Osteoblast (primary cell): ENCODE measurements around the gene KCNQ5. TPM values are rescaled to one million over a fixed set of nuclear protein-coding genes. Genes with fewer than 3 reads are reported as not detected.

Source experiments
- DNase-seq: peaks from one replicate; pipeline ENCODE4 v3.0.0; 2011; ENCODE audit warnings: low spot score, mixed read lengths; ENCODE audit not compliant: insufficient read length; ENCODE audit errors: missing footprints
- H2AFZ ChIP-seq: 2 replicates; pipeline ENCODE4 v1.6.0; 2011; ENCODE audit warnings: mild to moderate bottlenecking, low read length
- H3K27ac ChIP-seq: 2 replicates; pipeline ENCODE4 v1.5.1; 2011; ENCODE audit warnings: mild to moderate bottlenecking, low read depth, low read length, moderate library complexity
- H3K27me3 ChIP-seq: 2 replicates; pipeline ENCODE4 v1.6.0; 2012; ENCODE audit warnings: mild to moderate bottlenecking, control low read depth, inconsistent platforms, low read length, moderate library complexity; ENCODE audit not compliant: insufficient read depth
- H3K36me3 ChIP-seq: 2 replicates; pipeline ENCODE4 v1.5.1; 2011; ENCODE audit warnings: mild to moderate bottlenecking, low read length, control low read depth, moderate library complexity; ENCODE audit not compliant: insufficient read depth
- H3K4me1 ChIP-seq: 2 replicates; pipeline ENCODE4 v1.5.1; 2011; ENCODE audit warnings: mild to moderate bottlenecking, low read length, control low read depth, moderate library complexity; ENCODE audit not compliant: insufficient read depth
- H3K4me2 ChIP-seq: 2 replicates; pipeline ENCODE4 v1.6.0; 2011; ENCODE audit warnings: mild to moderate bottlenecking, low read length; ENCODE audit not compliant: insufficient read depth
- H3K4me3 ChIP-seq: fragments of 200-600 bp; sonication (generic); 3 replicates; pipeline ENCODE4 v1.5.1; 2012; ENCODE audit warnings: mild to moderate bottlenecking, low read length, inconsistent platforms; ENCODE audit not compliant: insufficient read depth
- H3K79me2 ChIP-seq: 2 replicates; pipeline ENCODE4 v1.6.0; 2012; ENCODE audit warnings: mild to moderate bottlenecking, low read length, control low read depth, inconsistent platforms; ENCODE audit not compliant: insufficient read depth
- H3K9me3 ChIP-seq: 2 replicates; pipeline ENCODE4 v1.5.1; 2011; ENCODE audit warnings: low read depth, low read length, control low read depth
- H4K20me1 ChIP-seq: 2 replicates; pipeline ENCODE4 v1.6.0; 2012; ENCODE audit warnings: mild to moderate bottlenecking, low read length, control low read depth; ENCODE audit not compliant: insufficient read depth
- total RNA-seq: library from RNA; depleted of rRNA; stranded (reverse); fragments of >200 nt; gene quantifications from 2 replicates; pipeline ENCODE4 v1.2.3, GENCODE V29; 2012
- TF ChIP-seq, protein P1 (sequence below): IDR thresholded peaks from 2 replicates; pipeline ENCODE4 v1.5.1; 2011; ENCODE audit warnings: mild to moderate bottlenecking, low read depth, low read length, moderate library complexity; ENCODE audit errors: extremely low read depth

Gene KCNQ5
- total RNA-seq, 1 donor, result 4.0 TPM

DNA sequence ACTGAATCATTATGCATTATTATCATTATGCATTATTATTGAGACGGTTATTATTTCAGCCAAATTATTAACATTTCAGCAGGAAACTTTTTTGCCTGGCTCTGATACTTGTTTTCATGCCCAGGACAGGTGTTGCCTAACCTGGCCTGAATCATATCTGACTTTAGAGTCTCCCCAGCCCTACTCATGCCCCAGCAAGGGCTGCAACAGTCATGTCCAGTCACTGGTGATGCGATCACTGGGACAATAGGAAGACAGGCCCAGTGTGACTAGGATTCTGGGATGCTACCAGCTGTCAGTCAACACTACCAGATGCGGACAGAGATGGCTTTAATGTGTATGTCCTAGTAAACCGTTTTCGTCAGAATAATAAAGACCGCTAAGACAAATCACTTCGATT is 318.4 kb downstream of the KCNQ5 start:
- Histone ChIP-seq H3K4me2 (no peak overlapping the region), H4K20me1 (no peaks in the 10 kb centered on the region), H3K27me3 (no peaks in the 10 kb centered on the region), H2AFZ (no peak overlapping the region), H3K4me3 (no peak overlapping the region), H3K9me3 (no peaks in the 10 kb centered on the region), H3K79me2 (no peaks in the 10 kb centered on the region), H3K36me3 (no peaks in the 10 kb centered on the region), H3K4me1 (no peaks in the 10 kb centered on the region), H3K27ac (no peak overlapping the region)
- TF ChIP-seq, protein P1, sequence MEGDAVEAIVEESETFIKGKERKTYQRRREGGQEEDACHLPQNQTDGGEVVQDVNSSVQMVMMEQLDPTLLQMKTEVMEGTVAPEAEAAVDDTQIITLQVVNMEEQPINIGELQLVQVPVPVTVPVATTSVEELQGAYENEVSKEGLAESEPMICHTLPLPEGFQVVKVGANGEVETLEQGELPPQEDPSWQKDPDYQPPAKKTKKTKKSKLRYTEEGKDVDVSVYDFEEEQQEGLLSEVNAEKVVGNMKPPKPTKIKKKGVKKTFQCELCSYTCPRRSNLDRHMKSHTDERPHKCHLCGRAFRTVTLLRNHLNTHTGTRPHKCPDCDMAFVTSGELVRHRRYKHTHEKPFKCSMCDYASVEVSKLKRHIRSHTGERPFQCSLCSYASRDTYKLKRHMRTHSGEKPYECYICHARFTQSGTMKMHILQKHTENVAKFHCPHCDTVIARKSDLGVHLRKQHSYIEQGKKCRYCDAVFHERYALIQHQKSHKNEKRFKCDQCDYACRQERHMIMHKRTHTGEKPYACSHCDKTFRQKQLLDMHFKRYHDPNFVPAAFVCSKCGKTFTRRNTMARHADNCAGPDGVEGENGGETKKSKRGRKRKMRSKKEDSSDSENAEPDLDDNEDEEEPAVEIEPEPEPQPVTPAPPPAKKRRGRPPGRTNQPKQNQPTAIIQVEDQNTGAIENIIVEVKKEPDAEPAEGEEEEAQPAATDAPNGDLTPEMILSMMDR, result no peak
- peak; percentile 15 for DNase-seq

DNA sequence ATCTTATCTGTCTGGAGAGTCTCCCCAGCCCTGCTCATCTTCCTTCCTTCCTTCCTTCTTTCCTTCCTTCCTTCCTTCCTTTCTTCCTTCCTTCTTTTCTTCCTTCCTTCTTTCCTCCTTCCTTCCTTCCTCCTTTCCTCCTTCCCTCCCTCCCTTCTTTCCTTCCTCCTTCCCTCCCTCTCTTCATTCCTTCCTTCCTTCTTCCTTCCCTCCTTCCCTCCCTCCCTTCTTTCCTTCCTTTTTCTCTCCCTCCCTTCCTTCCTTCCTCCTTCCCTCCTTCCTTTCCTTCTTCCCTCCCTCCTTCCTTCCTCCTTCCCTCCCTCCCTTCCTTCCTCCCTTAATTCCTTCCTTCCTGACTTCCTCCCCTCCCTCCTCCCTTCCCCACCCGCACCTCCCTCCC is 319.4 kb downstream of the KCNQ5 start:
- H3K4me2 ChIP-seq, result no peak overlapping the region
- DNase-seq, result no peak
- H4K20me1 ChIP-seq, result no peaks in the 10 kb centered on the region
- H3K36me3 ChIP-seq, result no peaks in the 10 kb centered on the region
- TF ChIP-seq, protein P1, result no peak
- no peaks in the 10 kb centered on the region for H3K27me3 ChIP-seq
- no peaks in the 10 kb centered on the region for H3K9me3 ChIP-seq
- H3K79me2 ChIP-seq, result no peaks in the 10 kb centered on the region
- H2AFZ ChIP-seq, result no peak overlapping the region
- peaks cover under 1% of the 10 kb centered on the region for H3K4me1 ChIP-seq
- H3K4me3 ChIP-seq, result no peak overlapping the region
- H3K27ac ChIP-seq, result no peak overlapping the region

DNA sequence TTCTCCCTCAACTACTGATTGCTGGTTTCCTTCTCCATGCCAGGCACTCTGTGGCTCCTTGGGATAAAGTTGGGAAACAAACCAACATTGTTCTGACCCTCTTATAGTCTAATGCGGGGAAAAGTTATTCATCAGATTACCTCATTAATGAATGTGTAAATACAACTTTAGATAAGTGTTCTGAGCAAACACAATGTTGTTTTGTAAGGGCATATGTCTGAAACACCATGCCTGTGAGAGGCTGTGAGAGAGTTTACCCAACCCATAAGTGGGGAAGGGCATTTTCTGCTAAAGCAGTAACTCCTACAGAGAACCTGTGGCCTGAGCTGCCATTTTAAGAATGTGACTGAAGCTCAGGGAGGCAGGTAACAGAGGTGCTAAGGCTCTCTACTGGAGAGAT is 319.9 kb downstream of the KCNQ5 start:
- H3K4me3 ChIP-seq, result no peak overlapping the region
- H3K27ac ChIP-seq, result no peak overlapping the region
- H3K4me2 ChIP-seq, result no peak overlapping the region
- no peaks in the 10 kb centered on the region for H4K20me1 ChIP-seq
- peaks cover 5% of the 10 kb centered on the region for H3K4me1 ChIP-seq
- no peaks in the 10 kb centered on the region for H3K36me3 ChIP-seq
- H3K79me2 ChIP-seq, result no peaks in the 10 kb centered on the region
- no peak overlapping the region for H2AFZ ChIP-seq
- TF ChIP-seq, protein P1, result no peak
- no peaks in the 10 kb centered on the region for H3K27me3 ChIP-seq
- DNase-seq, result no peak
- no peaks in the 10 kb centered on the region for H3K9me3 ChIP-seq

DNA sequence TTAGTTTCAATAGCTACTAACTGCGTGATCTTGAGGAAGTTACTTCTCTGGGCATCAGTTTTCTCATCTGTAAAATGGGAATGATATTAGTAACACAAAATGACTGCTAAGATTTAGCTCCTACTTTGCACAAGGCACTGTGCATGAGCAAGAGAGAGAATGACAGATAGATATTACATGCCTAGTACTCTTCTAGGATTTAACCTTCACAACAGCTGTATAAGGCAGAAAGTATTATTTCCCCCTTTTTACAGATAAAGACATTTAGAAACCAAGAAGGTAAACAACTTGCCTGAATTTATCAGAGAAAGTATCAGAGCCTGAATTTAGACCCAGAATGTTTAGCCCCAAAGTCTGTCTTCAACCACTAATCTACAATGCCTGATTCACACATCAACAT is 321.8 kb downstream of the KCNQ5 start:
- no peaks in the 10 kb centered on the region for H3K27me3 ChIP-seq
- no peaks in the 10 kb centered on the region for H3K79me2 ChIP-seq
- H3K9me3 ChIP-seq, result no peaks in the 10 kb centered on the region
- H3K4me3 ChIP-seq, result no peak overlapping the region
- TF ChIP-seq, protein P1, result no peak
- H3K4me1 ChIP-seq, result peaks cover 9% of the 10 kb centered on the region
- no peak for DNase-seq
- no peak overlapping the region for H3K4me2 ChIP-seq
- no peaks in the 10 kb centered on the region for H4K20me1 ChIP-seq
- H2AFZ ChIP-seq, result no peak overlapping the region
- H3K27ac ChIP-seq, result no peak overlapping the region
- no peaks in the 10 kb centered on the region for H3K36me3 ChIP-seq
